ENCODE data around the gene SHANK2. TPM values are rescaled to one million over a fixed set of nuclear protein-coding genes. Genes with fewer than 3 reads are reported as not detected.

Gene SHANK2
- total RNA-seq, 2 experiments from 2014 or later: not detected

- no TSS peak for BruUV-seq (replicated peaks)
- Histone ChIP-seq H3K9me3 (ENCODE audit: low read length) (no peaks in the 10 kb centered on the region), H3K79me2 (ENCODE audit: insufficient read depth, low read depth, low read length) (no peaks in the 10 kb centered on the region), H2AFZ (ENCODE audit: low read length) (no peak overlapping the region), H3K4me2 (ENCODE audit: low read length) (no peak overlapping the region), H3K36me3 (ENCODE audit: insufficient read depth, low read length) (no peaks in the 10 kb centered on the region), H3K9me2 (ENCODE audit: insufficient read depth, low read length) (no peaks in the 10 kb centered on the region), H3K27ac (ENCODE audit: low read depth, low read length, poor library complexity, severe bottlenecking) (no peak overlapping the region), H3K4me3 (ENCODE audit: low read depth, low read length, poor library complexity, severe bottlenecking) (no peak overlapping the region), H3K4me1 (ENCODE audit: insufficient read depth, low read length, poor library complexity, severe bottlenecking) (no peaks in the 10 kb centered on the region), H4K20me1 (ENCODE audit: insufficient read depth, low read length) (no peaks in the 10 kb centered on the region)
- no peak for DNase-seq (ENCODE audit: low spot score)
- intact Hi-C loops (cut with micrococcal nuclease; ENCODE audit: unreplicated experiment): no loop called here
- TF ChIP-seq, protein P1, sequence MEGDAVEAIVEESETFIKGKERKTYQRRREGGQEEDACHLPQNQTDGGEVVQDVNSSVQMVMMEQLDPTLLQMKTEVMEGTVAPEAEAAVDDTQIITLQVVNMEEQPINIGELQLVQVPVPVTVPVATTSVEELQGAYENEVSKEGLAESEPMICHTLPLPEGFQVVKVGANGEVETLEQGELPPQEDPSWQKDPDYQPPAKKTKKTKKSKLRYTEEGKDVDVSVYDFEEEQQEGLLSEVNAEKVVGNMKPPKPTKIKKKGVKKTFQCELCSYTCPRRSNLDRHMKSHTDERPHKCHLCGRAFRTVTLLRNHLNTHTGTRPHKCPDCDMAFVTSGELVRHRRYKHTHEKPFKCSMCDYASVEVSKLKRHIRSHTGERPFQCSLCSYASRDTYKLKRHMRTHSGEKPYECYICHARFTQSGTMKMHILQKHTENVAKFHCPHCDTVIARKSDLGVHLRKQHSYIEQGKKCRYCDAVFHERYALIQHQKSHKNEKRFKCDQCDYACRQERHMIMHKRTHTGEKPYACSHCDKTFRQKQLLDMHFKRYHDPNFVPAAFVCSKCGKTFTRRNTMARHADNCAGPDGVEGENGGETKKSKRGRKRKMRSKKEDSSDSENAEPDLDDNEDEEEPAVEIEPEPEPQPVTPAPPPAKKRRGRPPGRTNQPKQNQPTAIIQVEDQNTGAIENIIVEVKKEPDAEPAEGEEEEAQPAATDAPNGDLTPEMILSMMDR (conservative IDR thresholded peaks at IDR 0.05; ENCODE audit: low read length): no peak
- TF ChIP-seq EZH2phosphoT487 (IDR thresholded peaks at IDR 0.05; ENCODE audit: borderline replicate concordance, low read depth, low read length): no peak
- ChIA-PET POLR2A (interaction anchor here (0.7 kb wide), 1 partner anchor 1920 kb away, joined by 3 read pairs; no protein-coding TSS in a partner anchor), CTCF (ENCODE audit: unreplicated experiment) (no interaction called here)
These were observed 33.4 kb downstream of the SHANK2 start for GRCh38 chr11:71218789-71219499.

DNA sequence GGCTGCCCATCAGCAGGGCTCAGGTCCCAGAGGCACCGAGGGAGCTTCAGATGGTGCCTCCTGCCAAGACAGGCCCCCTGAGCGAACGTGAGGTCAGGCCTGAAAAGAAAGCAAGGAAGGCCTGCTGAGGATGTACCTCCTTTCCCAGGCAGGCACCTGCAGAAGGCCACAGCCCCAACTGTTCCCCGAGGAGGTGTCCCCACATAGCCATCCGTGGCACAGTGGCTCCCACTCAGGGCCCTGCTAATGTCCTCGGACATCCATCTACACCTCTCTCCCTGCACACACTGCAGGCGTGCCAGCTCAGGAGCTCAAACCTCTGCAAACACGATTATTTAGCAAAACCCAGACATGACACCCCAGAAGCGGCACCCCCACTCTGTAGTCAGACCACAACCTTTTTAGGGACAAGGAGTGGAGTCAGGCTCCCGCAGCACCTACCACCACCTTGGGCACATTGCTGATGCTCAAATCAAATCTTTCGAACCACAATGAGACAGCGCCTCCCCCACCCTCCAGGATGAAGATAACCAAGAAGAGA lies 36.9 kb downstream of the SHANK2 start:
- H3K9me2 ChIP-seq (ENCODE audit: insufficient read depth, low read length): no peaks in the 10 kb centered on the region
- ChIA-PET CTCF (ENCODE audit: unreplicated experiment) (no interaction called here), POLR2A (no interaction called here)
- no TSS peak for BruUV-seq (replicated peaks)
- no peaks in the 10 kb centered on the region for H3K9me3 ChIP-seq (ENCODE audit: low read length)
- no peaks in the 10 kb centered on the region for H3K36me3 ChIP-seq (ENCODE audit: insufficient read depth, low read length)
- H3K79me2 ChIP-seq (ENCODE audit: insufficient read depth, low read depth, low read length): no peaks in the 10 kb centered on the region
- no peak overlapping the region for H3K4me2 ChIP-seq (ENCODE audit: low read length)
- H4K20me1 ChIP-seq (ENCODE audit: insufficient read depth, low read length): no peaks in the 10 kb centered on the region
- no peak for DNase-seq (ENCODE audit: low spot score)
- no peak overlapping the region for H3K4me3 ChIP-seq (ENCODE audit: low read depth, low read length, poor library complexity, severe bottlenecking)
- H2AFZ ChIP-seq (ENCODE audit: low read length): no peak overlapping the region
- TF ChIP-seq, protein P1 (conservative IDR thresholded peaks at IDR 0.05; ENCODE audit: low read length): no peak
- TF ChIP-seq EZH2phosphoT487 (IDR thresholded peaks at IDR 0.05; ENCODE audit: borderline replicate concordance, low read depth, low read length): no peak
- intact Hi-C loops (cut with micrococcal nuclease; ENCODE audit: unreplicated experiment): no loop called here
- no peak overlapping the region for H3K27ac ChIP-seq (ENCODE audit: low read depth, low read length, poor library complexity, severe bottlenecking)
- no peaks in the 10 kb centered on the region for H3K4me1 ChIP-seq (ENCODE audit: insufficient read depth, low read length, poor library complexity, severe bottlenecking)

Measured in OCI-LY7 (cell line).